IPS-15b (cell line): ENCODE measurements around the gene SHROOM1.

Experiments
- H3K27me3 ChIP-seq: one replicate; pipeline ENCODE4 v1.6.1; 2013; ENCODE audit warnings: low read length; ENCODE audit not compliant: control insufficient read depth, insufficient read depth
- H3K36me3 ChIP-seq: one replicate; pipeline ENCODE4 v1.6.1; 2013; ENCODE audit warnings: low read length; ENCODE audit not compliant: control insufficient read depth, insufficient read depth
- H3K4me1 ChIP-seq: one replicate; pipeline ENCODE4 v1.6.1; 2013; ENCODE audit warnings: mild to moderate bottlenecking, low read length; ENCODE audit not compliant: control insufficient read depth, insufficient read depth
- H3K4me3 ChIP-seq: one replicate; pipeline ENCODE4 v1.5.1; 2013; ENCODE audit warnings: low read depth, low read length
- H3K9ac ChIP-seq: one replicate; pipeline ENCODE4 v1.6.1; 2013; ENCODE audit warnings: low read depth, mild to moderate bottlenecking, low read length
- H3K9me3 ChIP-seq: one replicate; pipeline ENCODE4 v1.6.1; 2013; ENCODE audit warnings: mild to moderate bottlenecking, low read length; ENCODE audit not compliant: control insufficient read depth, insufficient read depth

SHROOM1 gene

GRCh38 chr5:132797651-132798050 is 32.8 kb downstream of the SHROOM1 start:
- Histone ChIP-seq H3K9ac (no peak overlapping the region), H3K4me3 (no peak overlapping the region), H3K9me3 (no peaks in the 10 kb centered on the region), H3K4me1 (no peaks in the 10 kb centered on the region), H3K36me3 (no peaks in the 10 kb centered on the region), H3K27me3 (peaks cover 3% of the 10 kb centered on the region)

GRCh38 chr5:132791026-132791425 is 39.4 kb downstream of the SHROOM1 start:
- no peak overlapping the region for H3K4me3 ChIP-seq
- H3K36me3 ChIP-seq, result no peaks in the 10 kb centered on the region
- H3K9me3 ChIP-seq, result no peaks in the 10 kb centered on the region
- H3K4me1 ChIP-seq, result no peaks in the 10 kb centered on the region
- no peaks in the 10 kb centered on the region for H3K27me3 ChIP-seq
- no peak overlapping the region for H3K9ac ChIP-seq

GRCh38 chr5:132790201-132790865 is 40.1 kb downstream of the SHROOM1 start:
- no peaks in the 10 kb centered on the region for H3K27me3 ChIP-seq
- no peaks in the 10 kb centered on the region for H3K36me3 ChIP-seq
- H3K4me3 ChIP-seq, result no peak overlapping the region
- H3K4me1 ChIP-seq, result no peaks in the 10 kb centered on the region
- no peaks in the 10 kb centered on the region for H3K9me3 ChIP-seq
- no peak overlapping the region for H3K9ac ChIP-seq

GRCh38 chr5:132788990-132789886 is 41.2 kb downstream of the SHROOM1 start:
- H3K9ac ChIP-seq, result no peak overlapping the region
- no peaks in the 10 kb centered on the region for H3K4me1 ChIP-seq
- no peaks in the 10 kb centered on the region for H3K9me3 ChIP-seq
- H3K4me3 ChIP-seq, result no peak overlapping the region
- H3K27me3 ChIP-seq, result no peaks in the 10 kb centered on the region
- H3K36me3 ChIP-seq, result no peaks in the 10 kb centered on the region

GRCh38 chr5:132788508-132788907 is 41.9 kb downstream of the SHROOM1 start:
- no peaks in the 10 kb centered on the region for H3K4me1 ChIP-seq
- H3K4me3 ChIP-seq, result no peak overlapping the region
- H3K9me3 ChIP-seq, result no peaks in the 10 kb centered on the region
- H3K36me3 ChIP-seq, result no peaks in the 10 kb centered on the region
- H3K27me3 ChIP-seq, result no peaks in the 10 kb centered on the region
- H3K9ac ChIP-seq, result no peak overlapping the region

GRCh38 chr5:132787076-132787475 is 43.4 kb downstream of the SHROOM1 start:
- peaks cover 2% of the 10 kb centered on the region for H3K27me3 ChIP-seq
- H3K4me3 ChIP-seq, result no peak overlapping the region
- H3K36me3 ChIP-seq, result no peaks in the 10 kb centered on the region
- no peaks in the 10 kb centered on the region for H3K4me1 ChIP-seq
- no peaks in the 10 kb centered on the region for H3K9me3 ChIP-seq
- no peak overlapping the region for H3K9ac ChIP-seq

GRCh38 chr5:132785864-132786263 is 44.6 kb downstream of the SHROOM1 start:
- H3K4me3 ChIP-seq, result no peak overlapping the region
- no peaks in the 10 kb centered on the region for H3K36me3 ChIP-seq

GRCh38 chr5:132785365-132785764 is 45.1 kb downstream of the SHROOM1 start:
- H3K4me1 ChIP-seq, result no peaks in the 10 kb centered on the region
- no peak overlapping the region for H3K4me3 ChIP-seq
- no peaks in the 10 kb centered on the region for H3K9me3 ChIP-seq
- H3K27me3 ChIP-seq, result peaks cover 14% of the 10 kb centered on the region
- no peak overlapping the region for H3K9ac ChIP-seq
- H3K36me3 ChIP-seq, result no peaks in the 10 kb centered on the region

More at GRCh38 chr5:132785864-132786263, 44.6 kb downstream of the SHROOM1 start:
- Histone ChIP-seq H3K9ac (no peak overlapping the region), H3K9me3 (no peaks in the 10 kb centered on the region), H3K27me3 (peaks cover 11% of the 10 kb centered on the region), H3K4me1 (no peaks in the 10 kb centered on the region)

GRCh38 chr5:132782101-132782500 is 48.3 kb downstream of the SHROOM1 start:
- H3K4me1 ChIP-seq, result no peaks in the 10 kb centered on the region
- H3K36me3 ChIP-seq, result no peaks in the 10 kb centered on the region
- no peak overlapping the region for H3K9ac ChIP-seq
- no peak overlapping the region for H3K4me3 ChIP-seq
- H3K27me3 ChIP-seq, result peaks cover 43% of the 10 kb centered on the region
- no peaks in the 10 kb centered on the region for H3K9me3 ChIP-seq

- H3K36me3 ChIP-seq, result no peaks in the 10 kb centered on the region
Measured at GRCh38 chr5:132781029-132781428, 49.4 kb downstream of the SHROOM1 start.

GRCh38 chr5:132780577-132780976 is 49.9 kb downstream of the SHROOM1 start:
- Histone ChIP-seq H3K4me1 (no peaks in the 10 kb centered on the region), H3K9ac (no peak overlapping the region), H3K27me3 (peaks cover 50% of the 10 kb centered on the region), H3K4me3 (no peak overlapping the region), H3K36me3 (no peaks in the 10 kb centered on the region), H3K9me3 (no peaks in the 10 kb centered on the region)

More at GRCh38 chr5:132781029-132781428, 49.4 kb downstream of the SHROOM1 start:
- Histone ChIP-seq H3K27me3 (peaks cover 46% of the 10 kb centered on the region), H3K4me3 (no peak overlapping the region), H3K9me3 (no peaks in the 10 kb centered on the region), H3K4me1 (no peaks in the 10 kb centered on the region), H3K9ac (no peak overlapping the region)

GRCh38 chr5:132779961-132780360 is 50.5 kb downstream of the SHROOM1 start:
- H3K9ac ChIP-seq, result no peak overlapping the region
- H3K4me1 ChIP-seq, result no peaks in the 10 kb centered on the region
- no peak overlapping the region for H3K4me3 ChIP-seq
- H3K36me3 ChIP-seq, result no peaks in the 10 kb centered on the region
- H3K27me3 ChIP-seq, result peaks cover 55% of the 10 kb centered on the region
- H3K9me3 ChIP-seq, result no peaks in the 10 kb centered on the region
